ENCODE results near the gene BRSK2.

The BRSK2 gene

GRCh38 chr11:1496091-1496760 is 106.5 kb downstream of the BRSK2 start:
- no peak for DNase-seq (ENCODE audit: extremely low read depth, insufficient read length)
- TF ChIP-seq CTCF (IDR thresholded peaks at IDR 0.05; ENCODE audit: insufficient read depth, low read length, poor library complexity, severe bottlenecking), result no peak
- Histone ChIP-seq H3K4me3 (replicated peaks; ENCODE audit: low read depth, low read length) (no peak overlapping the region), H3K36me3 (ENCODE audit: control insufficient read depth, insufficient read depth, low read length) (no peaks in the 10 kb centered on the region), H3K27me3 (replicated peaks; ENCODE audit: control insufficient read depth, insufficient read depth, low read length) (no peaks in the 10 kb centered on the region)

DNA sequence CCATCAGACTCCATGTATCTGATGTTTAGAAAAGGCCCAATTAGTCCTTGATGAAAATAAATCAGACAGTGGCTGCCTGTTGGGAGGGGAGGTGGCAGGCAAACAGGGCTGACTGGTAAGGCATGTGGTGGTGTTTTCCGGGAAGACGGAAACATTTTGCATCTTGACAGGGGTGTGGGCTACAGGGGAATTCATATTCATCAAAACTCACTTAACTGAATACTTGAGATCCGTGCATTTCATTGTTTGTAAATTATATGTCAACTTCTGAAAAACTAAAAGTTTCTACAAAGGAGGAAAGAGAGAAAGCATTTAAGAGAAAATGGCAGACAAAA is 107.0 kb downstream of the BRSK2 start:
- DNase-seq (ENCODE audit: extremely low read depth, insufficient read length), result no peak
- no peak overlapping the region for H3K4me3 ChIP-seq (replicated peaks; ENCODE audit: low read depth, low read length)
- no peaks in the 10 kb centered on the region for H3K27me3 ChIP-seq (replicated peaks; ENCODE audit: control insufficient read depth, insufficient read depth, low read length)
- no peaks in the 10 kb centered on the region for H3K36me3 ChIP-seq (ENCODE audit: control insufficient read depth, insufficient read depth, low read length)
- TF ChIP-seq CTCF (IDR thresholded peaks at IDR 0.05; ENCODE audit: insufficient read depth, low read length, poor library complexity, severe bottlenecking), result no peak

GRCh38 chr11:1497600-1497999 is 107.9 kb downstream of the BRSK2 start:
- H3K36me3 ChIP-seq (ENCODE audit: control insufficient read depth, insufficient read depth, low read length), result no peaks in the 10 kb centered on the region
- no peak for DNase-seq (ENCODE audit: extremely low read depth, insufficient read length)
- no peak overlapping the region for H3K4me3 ChIP-seq (replicated peaks; ENCODE audit: low read depth, low read length)
- no peak for TF ChIP-seq CTCF (IDR thresholded peaks at IDR 0.05; ENCODE audit: insufficient read depth, low read length, poor library complexity, severe bottlenecking)
- no peaks in the 10 kb centered on the region for H3K27me3 ChIP-seq (replicated peaks; ENCODE audit: control insufficient read depth, insufficient read depth, low read length)

DNA sequence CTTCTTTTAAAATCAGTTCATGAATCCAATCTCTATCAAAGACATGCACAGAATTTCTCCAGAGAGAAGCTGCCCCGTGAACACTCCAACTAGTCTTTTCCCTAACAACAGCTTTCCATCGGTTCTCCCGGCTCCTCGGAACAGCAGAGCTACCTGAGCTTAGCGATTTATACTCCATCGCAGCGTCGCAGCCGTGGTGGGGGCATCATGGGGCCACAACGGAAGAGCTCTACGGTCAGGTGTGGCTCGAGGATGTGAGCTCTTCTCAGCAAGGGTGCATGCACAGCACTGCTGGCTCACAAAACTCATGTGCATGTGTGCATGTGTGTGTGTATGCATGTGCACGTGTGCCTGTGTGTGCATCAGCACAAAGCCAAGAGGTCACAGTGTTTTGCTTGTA is 108.5 kb downstream of the BRSK2 start:
- DNase-seq (ENCODE audit: extremely low read depth, insufficient read length), result no peak
- TF ChIP-seq CTCF (IDR thresholded peaks at IDR 0.05; ENCODE audit: insufficient read depth, low read length, poor library complexity, severe bottlenecking), result no peak
- H3K27me3 ChIP-seq (replicated peaks; ENCODE audit: control insufficient read depth, insufficient read depth, low read length), result no peaks in the 10 kb centered on the region
- H3K36me3 ChIP-seq (ENCODE audit: control insufficient read depth, insufficient read depth, low read length), result no peaks in the 10 kb centered on the region
- H3K4me3 ChIP-seq (replicated peaks; ENCODE audit: low read depth, low read length), result no peak overlapping the region

DNA sequence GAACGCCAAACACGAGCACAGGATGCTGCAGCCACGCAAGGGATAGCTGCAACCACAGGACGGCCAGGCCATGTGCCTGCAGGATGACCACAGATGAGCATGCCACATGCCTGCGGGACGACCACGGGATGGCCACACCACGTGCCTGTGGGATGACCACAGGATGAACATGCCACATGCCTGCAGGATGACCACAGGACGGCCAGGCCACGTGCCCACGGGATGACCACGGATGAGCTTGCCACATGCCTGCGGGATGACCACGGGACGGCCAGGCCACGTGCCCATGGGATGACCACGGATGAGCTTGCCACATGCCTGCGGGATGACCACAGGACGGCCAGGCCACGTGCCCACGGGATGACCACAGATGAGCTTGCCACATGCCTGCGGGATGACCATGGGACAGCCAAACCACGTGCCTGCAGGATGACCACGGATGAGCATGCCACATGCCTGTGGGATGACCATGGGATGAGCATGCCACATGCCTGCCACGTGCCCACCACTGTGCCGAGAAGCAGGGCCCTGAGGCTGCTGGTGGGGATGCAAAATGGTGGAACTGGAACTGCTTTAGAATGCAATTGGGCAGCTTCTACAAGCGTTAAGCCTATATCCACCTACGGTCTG is 109.6 kb downstream of the BRSK2 start:
- DNase-seq (ENCODE audit: extremely low read depth, insufficient read length), result no peak
- no peaks in the 10 kb centered on the region for H3K27me3 ChIP-seq (replicated peaks; ENCODE audit: control insufficient read depth, insufficient read depth, low read length)
- no peaks in the 10 kb centered on the region for H3K36me3 ChIP-seq (ENCODE audit: control insufficient read depth, insufficient read depth, low read length)

More for the DNA sequence above, 109.6 kb downstream of the BRSK2 start:
- no peak for TF ChIP-seq CTCF (IDR thresholded peaks at IDR 0.05; ENCODE audit: insufficient read depth, low read length, poor library complexity, severe bottlenecking)
- H3K4me3 ChIP-seq (replicated peaks; ENCODE audit: low read depth, low read length), result no peak overlapping the region

Measured in GM06990 (cell line).